Stomach (tissue), 9 donors: ENCODE measurements around the gene HTRA3. TPM values are rescaled to one million over a fixed set of nuclear protein-coding genes. Genes with fewer than 3 reads are reported as not detected.

Experiments used
- DNase-seq, 2 donors: peaks; one replicate each; pipeline versions ENCODE4 v3.0.0 to v3.0.0-alpha.2; 2013 to 2019
- H3K27ac ChIP-seq, 5 donors: fragments of 200-600 bp in 4 of 5; sonication (generic) in 4 of 5; one replicate each; pipeline ENCODE4 v1.5.1; 2013 to 2019; ENCODE audit warnings: mild to moderate bottlenecking in 1 of 5, moderate library complexity in 1 of 5
- H3K27me3 ChIP-seq, 3 donors: fragments of 200-600 bp; sonication (generic); one replicate each; pipeline ENCODE4 v1.5.1; 2017 to 2019; ENCODE audit warnings: mixed run types in 1 of 3
- H3K36me3 ChIP-seq, 4 donors: fragments of 200-600 bp; sonication (generic); 1 replicate in 3 of 4; 2 replicates in 1 of 4; pipeline ENCODE4 v1.5.1; 2016 to 2019
- H3K4me1 ChIP-seq, 4 donors: fragments of 200-600 bp; sonication (generic); one replicate each; pipeline ENCODE4 v1.5.1; 2016 to 2019
- H3K4me3 ChIP-seq, 4 donors: fragments of 200-600 bp; sonication (generic) in 3 of 4; one replicate each; pipeline ENCODE4 v1.5.1; 2016 to 2019; ENCODE audit warnings: mild to moderate bottlenecking in 1 of 4
- H3K9me3 ChIP-seq, 4 donors: fragments of 200-600 bp; sonication (generic); one replicate each; pipeline ENCODE4 v1.5.1; 2016 to 2019
- CTCF ChIP-seq, 7 experiments: fragments of 450-650 bp in 4 of 7; fragments of 200-600 bp in 3 of 7; sonication (generic) in 3 of 7; IDR thresholded peaks; one replicate each; pipeline ENCODE4 v1.5.1; 2016 to 2019; ENCODE audit warnings: antibody characterized with exemption in 7 of 7, control low read depth in 2 of 7, mild to moderate bottlenecking in 1 of 7
- EP300 ChIP-seq: sonication (generic); formaldehyde crosslinking; IDR thresholded peaks from one replicate; pipeline ENCODE4 v1.6.1; 2017; ENCODE audit warnings: antibody characterized with exemption
- POLR2A ChIP-seq, 4 donors: fragments of 450-650 bp; IDR thresholded peaks; one replicate each; pipeline ENCODE4 v1.6.1; 2016; ENCODE audit warnings: antibody characterized with exemption in 4 of 4, control low read depth in 2 of 4, mild to moderate bottlenecking in 1 of 4, moderate library complexity in 1 of 4
- POLR2AphosphoS5 ChIP-seq, 3 donors: sonication (generic); formaldehyde crosslinking; IDR thresholded peaks; one replicate each; pipeline ENCODE4 v1.6.1; 2016; ENCODE audit warnings: antibody characterized with exemption in 3 of 3
- WGBS, 5 donors: extraction: QIAGEN DNeasy Blood & Tissue Kit in 3 of 5; methylation state at CpG; one replicate each; pipeline versions ENCODE4 v1.1.5 to v1.1.7; 2013 to 2018; 5-methylcytosine and 5-hydroxymethylcytosine counted together
- intact Hi-C: fragments of 100-400 bp; cut with DNase I; formaldehyde crosslinking; loops from one replicate; pipeline ENCODE4 v1.15.1; 2023; ENCODE audit warnings: low total_unique reads
- polyA plus RNA-seq, 3 donors: library from polyadenylated mRNA; stranded (reverse); fragments of 200-250 nt; gene quantifications; one replicate each; pipeline ENCODE4 v1.2.3, GENCODE V29; 2013
- total RNA-seq, 5 donors: library from RNA; depleted of rRNA; stranded (reverse); fragments of >200 nt; gene quantifications; one replicate each; pipeline versions ENCODE4 v1.1.0 to v1.2.3, GENCODE V29; 2014 to 2016
- donor health status: healthy with polysubstance abuse.
- donor health status: Bipolar disorder and iron deficiency.
- donor health status: healthy.

HTRA3 gene
- total and polyA plus RNA-seq, 8 donors = 6.6 to 26.8 (median 15.9) TPM

GRCh38 chr4:8236106-8236919, 33.2 kb upstream of the HTRA3 start:
- no peaks in the 10 kb centered on the region for H3K9me3 ChIP-seq
- intact Hi-C loops = no loop called here
- peaks cover 22 to 100% (median 91%) of the 10 kb centered on the region in 4 donors for H3K36me3 ChIP-seq
- 76 to 89% (median 87%) methylated on average over 12 to 24 of the region's 24 CpGs for WGBS, 5 donors
- no peaks in the 10 kb centered on the region for H3K27me3 ChIP-seq
- H3K4me3 ChIP-seq = no peak overlapping the region
- H3K27ac ChIP-seq = no peak overlapping the region
- TF ChIP-seq POLR2AphosphoS5 (IDR thresholded peaks at IDR 0.05) = no peak
- no peak for DNase-seq
- H3K4me1 ChIP-seq = peaks cover 0 to 13% (median 5%) of the 10 kb centered on the region in 4 donors

- no peak for TF ChIP-seq CTCF (IDR thresholded peaks at IDR 0.05)
- no peak for TF ChIP-seq POLR2A (IDR thresholded peaks at IDR 0.05)
- no peak for TF ChIP-seq POLR2AphosphoS5 (IDR thresholded peaks at IDR 0.05)
- TF ChIP-seq EP300 = no peak
- no peaks in the 10 kb centered on the region for H3K27me3 ChIP-seq
- peaks cover 25 to 100% (median 92%) of the 10 kb centered on the region in 4 donors for H3K36me3 ChIP-seq
- H3K4me3 ChIP-seq = no peak overlapping the region
- WGBS, 5 donors = 88 to 100% (median 93%) methylated on average over 2 to 9 of the region's 9 CpGs
- no peak overlapping the region for H3K27ac ChIP-seq
- H3K9me3 ChIP-seq = no peaks in the 10 kb centered on the region
- DNase-seq = no peak
- H3K4me1 ChIP-seq = peaks cover 0 to 15% (median 5%) of the 10 kb centered on the region in 4 donors
- intact Hi-C loops = no loop called here
These were observed 32.7 kb upstream of the HTRA3 start for GRCh38 chr4:8236920-8237195.

- Histone ChIP-seq H3K27ac (no peak overlapping the region), H3K36me3 (peaks cover 25 to 95% (median 87%) of the 10 kb centered on the region in 4 donors), H3K4me1 (peaks cover 2 to 21% (median 9%) of the 10 kb centered on the region in 4 donors), H3K9me3 (no peaks in the 10 kb centered on the region), H3K4me3 (no peak overlapping the region), H3K27me3 (no peaks in the 10 kb centered on the region)
- no peak for DNase-seq
- 89 to 94% (median 93%) methylated on average over 26 to 29 of the region's 29 CpGs for WGBS, 5 donors
- intact Hi-C loops = no loop called here
- no peak for TF ChIP-seq EP300
- TF ChIP-seq CTCF (IDR thresholded peaks at IDR 0.05) = no peak
- no peak for TF ChIP-seq POLR2A (IDR thresholded peaks at IDR 0.05)
- no peak for TF ChIP-seq POLR2AphosphoS5 (IDR thresholded peaks at IDR 0.05)
These were observed 32.1 kb upstream of the HTRA3 start for GRCh38 chr4:8237256-8237989.

GRCh38 chr4:8238036-8238511, 31.5 kb upstream of the HTRA3 start:
- H3K27me3 ChIP-seq = no peaks in the 10 kb centered on the region
- H3K4me3 ChIP-seq = no peak overlapping the region
- 57 to 83% (median 63%) methylated on average over 4 to 14 of the region's 14 CpGs for WGBS, 5 donors
- peaks cover 25 to 88% (median 80%) of the 10 kb centered on the region in 4 donors for H3K36me3 ChIP-seq
- H3K27ac ChIP-seq = peak overlapping the region in 1 of 5 donors; percentile 60
- TF ChIP-seq POLR2A (IDR thresholded peaks at IDR 0.05) = no peak
- TF ChIP-seq CTCF (IDR thresholded peaks at IDR 0.05) = no peak
- no peak for TF ChIP-seq POLR2AphosphoS5 (IDR thresholded peaks at IDR 0.05)
- TF ChIP-seq EP300 = no peak
- H3K4me1 ChIP-seq = peaks cover 5 to 27% (median 14%) of the 10 kb centered on the region in 4 donors
- no peaks in the 10 kb centered on the region for H3K9me3 ChIP-seq
- DNase-seq = peak; percentile 45 to 63
- intact Hi-C loops = no loop called here
